ENCODE measurements around the gene ABR.

The ABR gene

DNA sequence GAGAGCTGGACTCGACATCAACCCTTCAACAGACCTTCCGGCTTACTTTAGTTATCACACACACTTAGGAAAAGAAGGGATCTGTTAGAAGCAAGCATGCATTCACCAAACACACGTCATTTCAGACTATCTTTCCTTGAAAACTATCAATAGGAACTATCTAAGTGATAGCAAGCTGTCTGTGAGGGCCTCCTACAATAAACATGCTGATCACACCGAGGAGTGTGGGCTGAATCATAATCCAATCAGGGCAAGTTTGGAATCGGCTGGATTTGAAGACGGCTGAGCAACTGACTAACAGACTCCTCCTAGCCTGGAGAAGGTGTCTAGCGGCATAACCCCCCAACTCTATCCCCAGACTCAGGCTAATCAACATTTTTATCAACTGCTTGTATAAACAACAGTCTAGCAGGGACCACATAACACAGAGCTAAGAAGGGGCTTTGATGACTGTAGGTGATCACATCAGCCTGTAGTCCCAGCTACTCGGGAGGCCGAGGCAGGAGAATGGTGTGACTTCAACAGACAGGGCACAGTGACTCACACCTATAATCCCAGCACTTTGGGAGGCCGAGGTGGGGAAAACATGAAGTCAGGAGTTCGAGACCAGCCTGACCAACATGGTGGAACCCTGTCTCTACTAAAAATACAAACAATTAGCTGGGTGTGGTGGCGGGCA is 214.3 kb downstream of the ABR start:
- H3K4me2 ChIP-seq: peak overlapping the region; percentile 85
- peaks cover 85% of the 10 kb centered on the region for H3K36me3 ChIP-seq
- H3K27me3 ChIP-seq: no peaks in the 10 kb centered on the region
- no peak overlapping the region for H3K4me3 ChIP-seq
- H3K27ac ChIP-seq: no peak overlapping the region
- peaks cover 100% of the 10 kb centered on the region for H4K20me1 ChIP-seq
- no peaks in the 10 kb centered on the region for H3K9me3 ChIP-seq
- TF ChIP-seq Cebpa-rat (IDR thresholded peaks at IDR 0.05): no peak
- peaks cover 97% of the 10 kb centered on the region for H3K4me1 ChIP-seq
- no peak overlapping the region for H3K9ac ChIP-seq

- Histone ChIP-seq H3K4me1 (peaks cover 97% of the 10 kb centered on the region), H3K4me3 (no peak overlapping the region), H3K9me3 (no peaks in the 10 kb centered on the region), H3K36me3 (peaks cover 85% of the 10 kb centered on the region), H3K9ac (no peak overlapping the region), H4K20me1 (peaks cover 100% of the 10 kb centered on the region), H3K27ac (no peak overlapping the region), H3K4me2 (peak overlapping the region; percentile 13), H3K27me3 (no peaks in the 10 kb centered on the region)
- TF ChIP-seq Cebpa-rat (IDR thresholded peaks at IDR 0.05): no peak
Observed at GRCh38 chr17:964876-965275, 214.9 kb downstream of the ABR start.

DNA sequence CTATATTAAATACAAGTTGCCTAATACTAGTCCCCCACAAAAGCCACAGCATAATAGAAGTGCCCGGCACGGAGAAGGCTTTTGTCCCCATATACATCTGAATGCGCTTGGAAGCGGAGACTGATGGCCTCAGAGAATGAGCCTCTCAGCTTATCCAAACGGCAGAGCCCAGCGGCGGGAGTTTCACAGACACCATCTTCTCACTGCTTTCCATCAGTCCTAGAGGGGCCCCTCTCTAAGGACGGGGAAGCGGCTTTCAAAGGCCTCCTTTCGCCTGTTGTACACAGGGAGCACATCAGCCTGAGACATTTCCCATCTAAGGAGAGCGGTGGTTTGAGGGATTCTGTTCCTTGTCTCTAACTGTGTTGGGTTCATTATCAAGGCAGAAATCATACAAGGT is 217.1 kb downstream of the ABR start:
- Histone ChIP-seq H3K9ac (no peak overlapping the region), H4K20me1 (peaks cover 100% of the 10 kb centered on the region), H3K4me1 (peaks cover 96% of the 10 kb centered on the region), H3K9me3 (no peaks in the 10 kb centered on the region), H3K27me3 (no peaks in the 10 kb centered on the region), H3K4me2 (no peak overlapping the region), H3K4me3 (no peak overlapping the region), H3K27ac (no peak overlapping the region), H3K36me3 (peaks cover 86% of the 10 kb centered on the region)
- no peak for TF ChIP-seq Cebpa-rat (IDR thresholded peaks at IDR 0.05)

GRCh38 chr17:962166-962565 is 217.6 kb downstream of the ABR start:
- peak overlapping the region; percentile 27; the same call in 1 of the 2 replicates for H3K4me2 ChIP-seq
- no peak overlapping the region for H3K4me3 ChIP-seq
- no peak overlapping the region for H3K9ac ChIP-seq
- peaks cover 88% of the 10 kb centered on the region for H3K36me3 ChIP-seq
- H4K20me1 ChIP-seq: peaks cover 100% of the 10 kb centered on the region
- peaks cover 96% of the 10 kb centered on the region for H3K4me1 ChIP-seq
- TF ChIP-seq Cebpa-rat (IDR thresholded peaks at IDR 0.05): no peak
- H3K27ac ChIP-seq: no peak overlapping the region
- H3K9me3 ChIP-seq: no peaks in the 10 kb centered on the region
- H3K27me3 ChIP-seq: no peaks in the 10 kb centered on the region

DNA sequence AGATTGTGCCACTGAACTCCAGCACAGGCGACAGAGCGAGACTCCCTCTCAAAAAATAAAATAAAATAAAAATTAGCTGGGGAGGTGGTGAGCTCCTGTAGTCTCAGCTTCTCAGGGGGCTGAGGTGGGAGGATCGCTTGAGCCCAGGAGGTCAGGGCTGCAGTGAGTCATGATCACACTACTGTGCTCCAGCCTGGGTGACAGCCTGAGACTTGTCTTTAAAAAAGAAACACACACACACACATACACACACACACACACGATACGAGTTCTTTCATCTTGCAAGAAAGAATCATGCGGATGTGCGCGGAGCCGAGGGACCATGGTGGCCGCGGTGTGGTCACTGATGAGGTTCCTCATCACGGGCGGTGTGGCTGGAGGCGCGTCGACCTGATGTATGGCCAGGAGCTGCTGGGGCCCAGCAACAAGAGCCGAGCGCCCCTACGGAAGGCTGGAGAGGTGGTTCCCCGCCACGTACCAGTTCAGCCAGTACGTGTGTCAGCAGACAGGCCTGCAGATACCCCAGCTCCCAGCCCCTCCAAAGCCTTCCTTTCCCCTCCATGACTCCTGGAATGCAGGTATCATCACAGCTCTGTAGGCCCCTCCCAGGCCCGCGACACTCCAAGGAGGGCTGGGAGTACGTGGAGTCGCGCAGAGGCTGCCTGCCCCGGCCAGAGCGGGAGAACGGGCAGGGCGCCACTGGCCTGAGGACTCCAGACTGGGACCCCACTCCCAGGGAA is 220.9 kb downstream of the ABR start:
- TF ChIP-seq Cebpa-rat (IDR thresholded peaks at IDR 0.05): no peak
- Histone ChIP-seq H4K20me1 (peaks cover 100% of the 10 kb centered on the region), H3K27ac (no peak overlapping the region), H3K27me3 (no peaks in the 10 kb centered on the region), H3K9ac (no peak overlapping the region), H3K9me3 (no peaks in the 10 kb centered on the region), H3K4me1 (peaks cover 78% of the 10 kb centered on the region), H3K4me3 (no peak overlapping the region), H3K36me3 (peaks cover 91% of the 10 kb centered on the region), H3K4me2 (no peak overlapping the region)

GRCh38 chr17:957856-958421 is 221.8 kb downstream of the ABR start:
- H3K27me3 ChIP-seq: no peaks in the 10 kb centered on the region
- peak overlapping the region; percentile 19 for H3K4me2 ChIP-seq
- no peak for TF ChIP-seq Cebpa-rat (IDR thresholded peaks at IDR 0.05)
- H3K27ac ChIP-seq: no peak overlapping the region
- peaks cover 5% of the 10 kb centered on the region; the same call in 1 of the 2 replicates for H3K9me3 ChIP-seq
- peaks cover 79% of the 10 kb centered on the region for H3K4me1 ChIP-seq
- peaks cover 92% of the 10 kb centered on the region for H3K36me3 ChIP-seq
- H3K9ac ChIP-seq: no peak overlapping the region
- no peak overlapping the region for H3K4me3 ChIP-seq
- peaks cover 100% of the 10 kb centered on the region for H4K20me1 ChIP-seq

- peaks cover 100% of the 10 kb centered on the region for H4K20me1 ChIP-seq
- H3K9ac ChIP-seq: no peak overlapping the region
- TF ChIP-seq Cebpa-rat (IDR thresholded peaks at IDR 0.05): no peak
- peaks cover 88% of the 10 kb centered on the region for H3K36me3 ChIP-seq
- H3K27me3 ChIP-seq: no peaks in the 10 kb centered on the region
- H3K4me1 ChIP-seq: peaks cover 78% of the 10 kb centered on the region
- no peak overlapping the region for H3K4me3 ChIP-seq
- no peak overlapping the region for H3K4me2 ChIP-seq
- no peak overlapping the region for H3K27ac ChIP-seq
- peaks cover 5% of the 10 kb centered on the region; the same call in 1 of the 2 replicates for H3K9me3 ChIP-seq
Observed at GRCh38 chr17:956905-957304, 222.9 kb downstream of the ABR start.

DNA sequence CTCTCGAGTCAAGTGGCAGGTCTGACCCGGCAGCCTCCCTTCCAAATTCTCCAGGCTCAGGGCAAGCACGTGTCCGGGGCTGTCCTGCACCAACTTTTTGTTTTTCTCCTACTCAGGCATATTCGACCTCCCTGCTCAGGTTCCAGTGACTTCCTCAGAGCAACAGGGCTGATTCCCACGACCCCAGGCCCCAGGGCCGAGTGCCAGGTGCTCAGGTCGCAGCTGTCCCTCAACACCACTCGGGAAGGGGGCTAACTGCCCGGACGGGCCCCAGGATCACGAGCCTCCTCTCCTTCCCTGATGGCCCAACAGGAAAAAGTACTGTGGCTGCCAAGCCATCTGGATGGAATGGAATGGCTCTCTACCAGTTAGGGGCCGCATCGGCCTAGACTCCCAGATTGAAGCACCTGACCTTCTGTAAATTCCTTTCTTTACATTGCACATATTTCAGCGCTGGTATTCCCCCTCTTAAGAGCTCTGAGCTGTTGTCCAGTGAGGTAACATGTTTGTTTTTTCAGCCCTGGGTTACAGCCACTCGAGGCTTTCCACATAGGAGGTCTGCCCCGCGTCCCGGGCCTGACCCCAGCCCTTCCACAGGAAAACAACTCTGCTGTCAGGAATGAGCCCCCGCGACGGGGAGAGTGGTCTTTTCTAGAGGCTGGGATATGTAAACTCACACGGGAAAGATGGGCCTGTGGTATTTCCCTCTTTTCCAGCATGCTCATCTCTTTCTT is 225.2 kb downstream of the ABR start:
- Histone ChIP-seq H3K4me1 (peaks cover 78% of the 10 kb centered on the region), H3K27me3 (no peaks in the 10 kb centered on the region), H3K9me3 (peaks cover 5% of the 10 kb centered on the region; the same call in 1 of the 2 replicates), H4K20me1 (peaks cover 100% of the 10 kb centered on the region), H3K27ac (no peak overlapping the region), H3K36me3 (peaks cover 66% of the 10 kb centered on the region), H3K4me3 (no peak overlapping the region), H3K9ac (peak overlapping the region; percentile 7; the same call in 1 of the 2 replicates), H3K4me2 (no peak overlapping the region)
- TF ChIP-seq Cebpa-rat (IDR thresholded peaks at IDR 0.05): no peak

- no peak overlapping the region for H3K27ac ChIP-seq
- peaks cover 58% of the 10 kb centered on the region for H3K36me3 ChIP-seq
- peaks cover 5% of the 10 kb centered on the region; the same call in 1 of the 2 replicates for H3K9me3 ChIP-seq
Observed at GRCh38 chr17:953767-954166, 226.0 kb downstream of the ABR start.

More at GRCh38 chr17:953767-954166, 226.0 kb downstream of the ABR start:
- Histone ChIP-seq H4K20me1 (peaks cover 94% of the 10 kb centered on the region), H3K4me1 (peaks cover 73% of the 10 kb centered on the region), H3K4me2 (no peak overlapping the region), H3K9ac (no peak overlapping the region), H3K4me3 (no peak overlapping the region), H3K27me3 (no peaks in the 10 kb centered on the region)
- TF ChIP-seq Cebpa-rat (IDR thresholded peaks at IDR 0.05): no peak

Measured in BLaER1 (cell line).